K562 (cell line): ENCODE results near the gene ADPRHL1. TPM values are rescaled to one million over a fixed set of nuclear protein-coding genes. Genes with fewer than 3 reads are reported as not detected.

Experiments
- ATAC-seq: fragments of 200-7000 bp; cut with Tn5 transposase; 3 replicates; pipeline ENCODE4 v1.9.1; 2020; ENCODE audit warnings: moderate library complexity
- BruUV-seq: library from RNA; stranded (reverse); fragments of 400-500 nt; replicated peaks from 2 replicates; lab custom pipeline; 2021; lab: Mats Ljungman, UMichigan
- CTCF ChIA-PET: fragments of 300-600 bp; formaldehyde crosslinking; extraction: SDS; loops from one replicate; lab custom pipeline; 2021; ENCODE audit warnings: low intra/inter-chr PET ratio; lab: Yijun Ruan, JAX
- POLR2A ChIA-PET: fragments of 300-600, 350-650 bp; sonication (Branson Sonifier 250); formaldehyde crosslinking; extraction: SDS; loops from one replicate; lab custom pipeline; 2021; ENCODE audit warnings: antibody characterized with exemption, inconsistent platforms; lab: Yijun Ruan, JAX
- DNase-seq, 4 experiments: peaks; one replicate each; pipeline versions ENCODE4 v3.0.0 to v3.0.0-alpha.2; 2011 to 2018; ENCODE audit warnings: low spot score in 3 of 4, mixed read lengths in 3 of 4; ENCODE audit errors: extremely low read depth in 1 of 4
- FAIRE-seq: peaks from 2 replicates; lab custom pipeline; 2011; peaks lifted over from hg19 to GRCh38; lab: Jason Lieb, UNC
- H2AFZ ChIP-seq: 2 replicates; pipeline ENCODE4 v1.6.0; 2011; ENCODE audit warnings: low read depth, low read length, control low read depth, inconsistent platforms
- H3K27ac ChIP-seq: fragments of 200-600 bp; 3 replicates; pipeline ENCODE4 v1.8.0; 2011; ENCODE audit warnings: low read depth, mild to moderate bottlenecking, control low read depth, inconsistent platforms, low read length, moderate library complexity, mixed read lengths; ENCODE audit errors: extremely low read depth
- H3K27me3 ChIP-seq, 2 experiments: fragments of 300-600 bp in 1 of 2; 2 replicates in 1 of 2; 3 replicates in 1 of 2; pipeline versions ENCODE4 v1.6.0 to v1.8.0; 2011; ENCODE audit warnings: inconsistent platforms in 2 of 2, low read length in 2 of 2, mild to moderate bottlenecking in 1 of 2, mixed read lengths in 1 of 2, moderate library complexity in 1 of 2; ENCODE audit not compliant: control insufficient read depth in 2 of 2, insufficient read depth in 2 of 2
- H3K36me3 ChIP-seq: fragments of 300-600 bp; 3 replicates; pipeline ENCODE4 v1.8.0; 2011; ENCODE audit warnings: mild to moderate bottlenecking, low read length, inconsistent platforms; ENCODE audit not compliant: control insufficient read depth, insufficient read depth
- H3K4me1 ChIP-seq, 2 experiments: fragments of 200-600 bp in 1 of 2; replicated peaks in 1 of 2; 2 replicates in 1 of 2; 3 replicates in 1 of 2; pipeline versions ENCODE4 v1.5.1 to v1.8.0; 2011; ENCODE audit warnings: inconsistent platforms in 2 of 2, low read length in 2 of 2, mild to moderate bottlenecking in 1 of 2, mixed read lengths in 1 of 2, moderate library complexity in 1 of 2; ENCODE audit not compliant: control insufficient read depth in 2 of 2, insufficient read depth in 2 of 2
- H3K4me2 ChIP-seq: 2 replicates; pipeline ENCODE4 v1.6.1; 2011; ENCODE audit warnings: low read length, control low read depth, inconsistent platforms, mixed read lengths; ENCODE audit not compliant: insufficient read depth
- H3K4me3 ChIP-seq: fragments of 200-600 bp; sonication (generic), shearing (Covaris generic); 2 replicates; pipeline ENCODE4 v1.5.1; 2016; ENCODE audit warnings: control low read depth, inconsistent platforms
- H3K79me2 ChIP-seq: fragments of 200-600 bp; 3 replicates; pipeline ENCODE4 v1.8.0; 2011; ENCODE audit warnings: low read length, inconsistent platforms; ENCODE audit not compliant: control insufficient read depth, insufficient read depth
- H3K9ac ChIP-seq, 2 experiments: 2 replicates each; pipeline versions ENCODE4 v1.6.0 to v1.6.1; 2011; ENCODE audit warnings: low read depth in 2 of 2, low read length in 2 of 2, control low read depth in 1 of 2, inconsistent platforms in 1 of 2, mild to moderate bottlenecking in 1 of 2, mixed read lengths in 1 of 2; ENCODE audit not compliant: insufficient read depth in 1 of 2
- H3K9me1 ChIP-seq: one replicate; pipeline ENCODE4 v1.6.0; 2011; ENCODE audit warnings: inconsistent platforms, mild to moderate bottlenecking, low read length, moderate library complexity; ENCODE audit not compliant: control insufficient read depth, insufficient read depth
- H3K9me3 ChIP-seq: replicated peaks from 2 replicates; pipeline ENCODE4 v1.5.1; 2011; ENCODE audit warnings: low read depth, low read length, inconsistent platforms; ENCODE audit not compliant: control insufficient read depth, insufficient read depth
- H4K20me1 ChIP-seq: replicated peaks from 2 replicates; pipeline ENCODE4 v1.6.1; 2011; ENCODE audit warnings: low read length, inconsistent platforms, mixed read lengths; ENCODE audit not compliant: control insufficient read depth, insufficient read depth
- ETV5 ChIP-seq: sonication (generic); formaldehyde crosslinking; IDR thresholded peaks from 2 replicates; pipeline ENCODE4 v1.4.0; 2020; ENCODE audit warnings: low read depth, mild to moderate bottlenecking, missing genetic modification reagents
- FOXK1 ChIP-seq: sonication (generic); formaldehyde crosslinking; IDR thresholded peaks from 2 replicates; pipeline ENCODE4 v1.8.0; 2022; ENCODE audit warnings: missing genetic modification reagents, mild to moderate bottlenecking, borderline replicate concordance
- GATAD2A ChIP-seq: fragments of 450-650 bp; IDR thresholded peaks from 2 replicates; pipeline ENCODE4 v1.6.1; 2017
- HDAC3 ChIP-seq: fragments of 450-650 bp; IDR thresholded peaks from 2 replicates; pipeline ENCODE4 v1.6.1; 2018; ENCODE audit warnings: borderline replicate concordance, mild to moderate bottlenecking, moderate library complexity; ENCODE audit not compliant: partially characterized antibody
- HNRNPK ChIP-seq: fragments of 200-400 bp; formaldehyde crosslinking; IDR thresholded peaks from one replicate; pipeline ENCODE4 v1.6.1; 2018; ENCODE audit warnings: mild to moderate bottlenecking, low read depth, low read length; ENCODE audit not compliant: poor library complexity, severe bottlenecking
- MCM2 ChIP-seq: fragments of 450-650 bp; IDR thresholded peaks from 2 replicates; pipeline ENCODE4 v1.6.1; 2017; ENCODE audit warnings: low read depth, mild to moderate bottlenecking
- NCOA6 ChIP-seq: fragments of 450-650 bp; IDR thresholded peaks from 2 replicates; pipeline ENCODE4 v1.6.1; 2017; ENCODE audit warnings: mild to moderate bottlenecking
- NCOR1 ChIP-seq: fragments of 450-650 bp; IDR thresholded peaks from 2 replicates; pipeline ENCODE4 v1.6.1; 2016; ENCODE audit warnings: mild to moderate bottlenecking, moderate library complexity
- SMARCE1 ChIP-seq: fragments of 450-650 bp; IDR thresholded peaks from 2 replicates; pipeline ENCODE4 v1.7.1; 2016; ENCODE audit warnings: mild to moderate bottlenecking
- SRSF7 ChIP-seq: fragments of 200-400 bp; formaldehyde crosslinking; optimal IDR thresholded peaks from 2 replicates; pipeline ENCODE3; 2017; ENCODE audit warnings: mild to moderate bottlenecking, low read depth, low read length
- TAL1 ChIP-seq: fragments of 450-650 bp; IDR thresholded peaks from 2 replicates; pipeline ENCODE4 v1.6.1; 2016; ENCODE audit warnings: mild to moderate bottlenecking
- TCF15 ChIP-seq: fragments of 250-450 bp; sonication (Bioruptor Pico); IDR thresholded peaks from 2 replicates; pipeline ENCODE4 v1.8.0; 2022; ENCODE audit warnings: moderate library complexity, mild to moderate bottlenecking, inconsistent platforms
- TFAM ChIP-seq: fragments of 250-450 bp; sonication (Bioruptor Pico); conservative IDR thresholded peaks from 2 replicates; pipeline ENCODE4 v1.5.0; 2021; ENCODE audit warnings: mild to moderate bottlenecking, moderate library complexity
- TFAP4 ChIP-seq: sonication (generic); formaldehyde crosslinking; IDR thresholded peaks from 2 replicates; pipeline ENCODE4 v1.8.0; 2022; ENCODE audit warnings: missing genetic modification reagents, mild to moderate bottlenecking, moderate library complexity, borderline replicate concordance
- ZBTB9 ChIP-seq: fragments of 450-650 bp; formaldehyde crosslinking; IDR thresholded peaks from 2 replicates; pipeline ENCODE4 v1.4.0; 2020; ENCODE audit warnings: mild to moderate bottlenecking, moderate library complexity
- ZMIZ1 ChIP-seq, 2 experiments: fragments of 150-350 bp in 1 of 2; IDR thresholded peaks; 2 replicates each; pipeline ENCODE4 v1.6.1; 2012 to 2016; ENCODE audit warnings: low read depth in 2 of 2, low read length in 2 of 2, mild to moderate bottlenecking in 1 of 2, moderate library complexity in 1 of 2
- ZNF717 ChIP-seq: fragments of 250-450 bp; sonication (Bioruptor Pico); IDR thresholded peaks from 2 replicates; pipeline ENCODE4 v1.5.0; 2021
- WGBS: fragments of 100-300 bp; shearing (Covaris generic); methylation state at CpG from one replicate; pipeline ENCODE4 v1.1.6; 2016; ENCODE audit warnings: low coverage, mixed read lengths; ENCODE audit not compliant: insufficient coverage; ENCODE audit errors: missing lambda C conversion rate; 5-methylcytosine and 5-hydroxymethylcytosine counted together
- in situ Hi-C: fragments of 300-500 bp; cut with MboI; formaldehyde crosslinking; loops from 4 replicates; pipeline ENCODE4 v1.15.0; 2018; ENCODE audit warnings: inconsistent platforms, mixed read lengths
- intact Hi-C: fragments of 100-400 bp; cut with micrococcal nuclease; formaldehyde crosslinking; loops from 2 replicates; pipeline ENCODE4 v1.14.2; 2022
- polyA plus RNA-seq, 8 experiments: library from polyadenylated mRNA; depleted of rRNA in 4 of 8; stranded (reverse) in 5 of 8; unstranded in 3 of 8; fragments of >200 nt; fragmentation: Nextera tagmentation in 2 of 8; fragmentation: Illumina TruSeq in 1 of 8; extraction: Ambion mirVana in 2 of 8; extraction: Trizol in 1 of 8; gene quantifications; 2 replicates each; pipeline versions ENCODE4 v1.2.1 to v1.2.3, GENCODE V29; 2011 to 2014; ENCODE audit warnings: inconsistent platforms in 1 of 8, missing spikeins in 1 of 8
- total RNA-seq, 7 experiments: library from RNA; depleted of rRNA in 6 of 7; stranded (reverse); fragments of >200 nt in 6 of 7; fragmentation: Illumina TruSeq in 2 of 7; extraction: Trizol in 2 of 7; gene quantifications; 2 replicates each; pipeline versions ENCODE4 v1.2.1 to v1.2.3, GENCODE V29; 2011 to 2021; ENCODE audit warnings: low replicate concordance in 1 of 7

ADPRHL1 gene
- total and polyA plus RNA-seq, 9 of the 15 experiments (the other 6 are each of a cell fraction or from before 2014, with no cell fraction given) = 0.06 to 0.76 (median 0.37) TPM; not detected in 1

GRCh38 chr13:113443991-113444390 is 9.3 kb downstream of the ADPRHL1 start:
- H3K9ac ChIP-seq = no peak overlapping the region
- 0 out of 5 replicates have a peak, but pooled peaks cover 0 to 7% of the 10 kb centered on the region in 2 experiments for H3K27me3 ChIP-seq
- intact Hi-C loops = no loop called here
- DNase-seq = no peak
- CTCF ChIA-PET = no interaction called here
- TF ChIP-seq TFAM (CRISPR knock-in tag) = no peak
- TF ChIP-seq ZNF717 (CRISPR knock-in tag) = no peak
- TF ChIP-seq SRSF7 = no peak
- no peak for TF ChIP-seq HDAC3
- TF ChIP-seq ZBTB9 (CRISPR knock-in tag) = no peak
- no peak for TF ChIP-seq TCF15 (CRISPR knock-in tag)
- no peak for TF ChIP-seq TFAP4 (CRISPR knock-in tag)
- no peak for TF ChIP-seq NCOA6
- TF ChIP-seq ZMIZ1 (IDR thresholded peaks at IDR 0.05; ENCODE audit: low read depth in 2 of 2, low read length in 2 of 2) = no peak
- no peak for TF ChIP-seq FOXK1 (CRISPR knock-in tag)
- no peak for TF ChIP-seq TAL1
- TF ChIP-seq MCM2 = no peak
- TF ChIP-seq HNRNPK = no peak
- no peak for TF ChIP-seq SMARCE1
- TF ChIP-seq ETV5 (CRISPR knock-in tag) = no peak
- no peak for TF ChIP-seq GATAD2A
- no peak for TF ChIP-seq NCOR1
- TF ChIP-seq, all 486 proteins: peak for 0
- Histone ChIP-seq H3K27ac (no peak overlapping the region), H3K36me3 (no peaks in the 10 kb centered on the region), H2AFZ (no peak overlapping the region), H3K79me2 (peaks cover 3% of the 10 kb centered on the region; the same call in 1 of the 3 replicates), H4K20me1 (no peaks in the 10 kb centered on the region), H3K4me1 (peaks cover 0 to 14% of the 10 kb centered on the region in 2 experiments; a peak in 2 of 5 replicates), H3K9me3 (no peaks in the 10 kb centered on the region), H3K4me3 (no peak overlapping the region), H3K4me2 (no peak overlapping the region), H3K9me1 (no peaks in the 10 kb centered on the region)
- no TSS peak for BruUV-seq
- POLR2A ChIA-PET = no interaction called here
- 64% methylated on average over 9 of the region's 15 CpGs for WGBS
- in situ Hi-C loops = no loop called here
- no peak for ATAC-seq
- no peak for FAIRE-seq
